BLaER1 treated with 17β-estradiol and CSF1 and Interleukin-3, amounts not matched to agents 10 nM and 100 nM (cell line): ENCODE data around the gene HELZ.
A peak's percentile ranks its signal among the peaks of the same experiment; 100 is the strongest.

Experiments
- H3K27ac ChIP-seq, 11 experiments: shearing (Covaris generic); formaldehyde crosslinking; 2 replicates each; pipeline ENCODE4 v1.8.1; 2022
- H3K27me3 ChIP-seq, 11 experiments: shearing (Covaris generic); formaldehyde crosslinking; 2 replicates each; pipeline ENCODE4 v1.8.1; 2022
- H3K36me3 ChIP-seq, 11 experiments: shearing (Covaris generic); formaldehyde crosslinking; 2 replicates each; pipeline ENCODE4 v1.8.1; 2022
- H3K4me1 ChIP-seq, 10 experiments: shearing (Covaris generic); formaldehyde crosslinking; 2 replicates each; pipeline ENCODE4 v1.8.1; 2022
- H3K4me2 ChIP-seq, 11 experiments: shearing (Covaris generic); formaldehyde crosslinking; 2 replicates each; pipeline ENCODE4 v1.8.1; 2022
- H3K4me3 ChIP-seq, 10 experiments: shearing (Covaris generic); formaldehyde crosslinking; 2 replicates each; pipeline ENCODE4 v1.8.1; 2022
- H3K9ac ChIP-seq, 11 experiments: shearing (Covaris generic); formaldehyde crosslinking; 2 replicates each; pipeline ENCODE4 v1.8.1; 2022
- H3K9me3 ChIP-seq, 11 experiments: shearing (Covaris generic); formaldehyde crosslinking; replicated peaks in 1 of 11; 2 replicates each; pipeline ENCODE4 v1.8.1; 2022
- H4K20me1 ChIP-seq, 11 experiments: shearing (Covaris generic); formaldehyde crosslinking; 2 replicates each; pipeline ENCODE4 v1.8.1; 2022
- Cebpa-rat ChIP-seq, 11 experiments: shearing (Covaris generic); IDR thresholded peaks; 2 replicates each; pipeline ENCODE4 v1.8.1; 2022

HELZ gene

DNA sequence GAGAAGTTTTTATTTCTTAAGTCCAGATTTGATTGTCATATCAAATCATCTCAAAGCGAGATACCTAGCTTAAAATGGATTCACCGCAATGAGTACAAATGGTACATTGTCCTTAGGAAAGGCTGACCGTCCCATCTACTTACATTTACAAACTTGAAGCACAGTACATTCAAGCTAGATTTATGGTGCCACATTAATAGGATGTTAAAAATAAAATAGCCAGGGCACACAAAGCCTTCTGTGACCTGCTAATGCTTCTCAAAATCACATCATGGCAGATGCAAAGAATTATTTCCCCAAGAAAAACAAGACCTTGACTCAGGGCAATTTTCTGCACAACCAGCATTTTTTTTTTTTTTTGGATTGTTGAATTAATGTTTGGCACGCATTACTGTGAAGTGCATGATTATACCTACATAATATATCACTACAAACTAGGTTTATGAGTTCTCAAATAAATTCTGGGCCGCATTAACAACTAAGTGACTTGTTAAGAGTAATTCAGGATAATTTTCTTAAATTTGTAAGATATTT is 175.3 kb downstream of the HELZ start:
- no peaks in the 10 kb centered on the region for H3K27me3 ChIP-seq
- peaks cover 0 to 61% (median 0%) of the 10 kb centered on the region in 11 experiments; a peak in 4 of 22 replicates for H4K20me1 ChIP-seq
- H3K9ac ChIP-seq = no peak overlapping the region
- no peak overlapping the region for H3K4me3 ChIP-seq
- H3K36me3 ChIP-seq = peaks cover 9 to 53% (median 17%) of the 10 kb centered on the region in 11 experiments; a peak in 20 of 22 replicates
- H3K4me1 ChIP-seq = no peaks in the 10 kb centered on the region
- no peaks in the 10 kb centered on the region for H3K9me3 ChIP-seq
- TF ChIP-seq Cebpa-rat (IDR thresholded peaks at IDR 0.05) = no peak
- H3K4me2 ChIP-seq = no peak overlapping the region
- no peak overlapping the region for H3K27ac ChIP-seq

DNA sequence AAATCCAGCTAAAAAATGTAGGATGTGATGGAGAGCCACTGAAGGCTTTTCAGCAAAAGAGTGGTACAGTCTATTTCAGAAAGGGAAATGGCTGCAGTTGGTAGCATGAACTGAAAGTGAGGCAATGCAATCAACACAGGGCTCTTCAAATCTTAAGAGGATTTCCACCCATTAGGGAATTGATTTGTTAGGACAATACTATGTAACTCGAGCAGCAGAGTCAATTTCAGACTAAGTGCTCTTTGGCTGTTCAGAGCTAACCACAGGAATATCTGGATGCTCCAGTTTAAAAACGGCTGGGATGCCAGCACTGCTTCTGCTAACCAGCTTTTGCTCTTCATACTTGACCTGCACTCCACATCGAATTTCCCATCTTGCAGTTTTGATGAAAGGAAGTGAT is 176.0 kb downstream of the HELZ start:
- Histone ChIP-seq H3K27ac (no peak overlapping the region), H3K27me3 (no peaks in the 10 kb centered on the region), H3K9me3 (no peaks in the 10 kb centered on the region), H3K36me3 (peaks cover 9 to 46% (median 14%) of the 10 kb centered on the region in 11 experiments; a peak in 20 of 22 replicates), H3K4me1 (no peaks in the 10 kb centered on the region), H3K4me3 (no peak overlapping the region), H3K9ac (no peak overlapping the region), H4K20me1 (peaks cover 0 to 54% (median 0%) of the 10 kb centered on the region in 11 experiments; a peak in 4 of 22 replicates), H3K4me2 (no peak overlapping the region)
- no peak for TF ChIP-seq Cebpa-rat (IDR thresholded peaks at IDR 0.05)

DNA sequence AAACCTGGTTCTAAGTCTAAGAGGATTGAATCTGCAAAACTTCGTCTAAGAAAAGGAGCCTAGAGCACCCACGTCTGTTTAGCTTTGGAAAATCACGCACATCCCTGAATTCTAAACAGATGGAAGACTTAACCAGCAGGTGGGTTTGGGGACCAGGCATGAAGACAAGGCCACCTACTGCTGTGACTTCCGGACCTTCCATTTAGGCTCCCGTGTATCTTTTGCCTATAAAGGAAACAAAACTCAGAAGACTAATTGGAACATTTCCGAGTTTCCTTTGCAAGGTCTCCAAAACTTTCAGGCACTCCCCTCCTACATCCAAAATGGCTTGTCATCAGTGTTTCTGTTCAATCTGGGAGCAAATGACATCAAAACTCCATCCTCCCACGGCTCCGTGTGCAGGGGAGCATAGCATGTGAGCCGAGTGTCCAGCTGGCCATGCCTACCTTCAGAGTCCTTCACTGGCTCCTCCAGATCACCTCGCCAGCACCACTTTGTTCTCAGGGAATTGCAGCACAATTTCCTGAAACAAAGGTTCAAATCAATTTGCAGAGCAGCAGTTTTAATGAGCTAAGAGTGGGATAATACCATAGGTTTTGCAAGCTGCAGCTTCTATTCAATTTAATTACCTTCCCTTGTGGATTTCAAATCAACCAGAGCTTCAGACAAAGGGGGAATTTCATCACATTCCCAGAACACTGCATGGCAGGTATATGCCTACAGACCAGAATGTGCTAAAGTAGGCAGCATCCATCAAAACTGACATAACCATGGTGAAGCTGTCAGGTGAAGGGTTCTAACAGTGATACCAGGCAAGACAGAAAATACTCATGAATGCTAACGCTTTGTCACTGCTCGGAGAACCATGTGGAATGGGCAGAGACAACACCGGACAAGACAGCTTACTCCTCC is 177.2 kb downstream of the HELZ start:
- Histone ChIP-seq H3K27ac (no peak overlapping the region), H3K4me1 (no peaks in the 10 kb centered on the region), H3K4me3 (no peak overlapping the region), H3K9me3 (no peaks in the 10 kb centered on the region), H3K36me3 (peaks cover 6 to 34% (median 9%) of the 10 kb centered on the region in 11 experiments; a peak in 19 of 22 replicates), H3K9ac (no peak overlapping the region), H3K27me3 (no peaks in the 10 kb centered on the region), H4K20me1 (peaks cover 0 to 45% (median 0%) of the 10 kb centered on the region in 11 experiments; a peak in 4 of 22 replicates), H3K4me2 (no peak overlapping the region)
- TF ChIP-seq Cebpa-rat (IDR thresholded peaks at IDR 0.05) = no peak

DNA sequence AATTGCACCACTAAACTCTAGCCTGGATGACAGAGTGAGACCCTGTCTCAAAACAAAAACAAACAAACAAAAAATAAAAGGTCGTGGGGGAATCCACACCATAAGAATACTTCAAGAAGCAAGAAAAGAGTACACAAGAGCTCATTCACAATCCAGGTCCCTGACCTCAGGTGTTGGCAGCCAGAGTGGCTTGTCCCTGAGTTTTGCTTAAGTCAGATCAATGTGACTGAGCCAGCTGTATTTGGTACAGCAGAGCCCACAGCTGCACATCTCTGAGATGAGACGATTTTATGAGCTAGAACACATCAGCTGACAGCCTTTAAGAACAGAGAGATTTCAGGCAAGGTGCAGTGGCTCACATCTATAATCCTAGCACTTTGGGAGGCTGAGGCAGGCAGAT is 178.3 kb downstream of the HELZ start:
- Histone ChIP-seq H3K36me3 (peaks cover 0 to 23% (median 0%) of the 10 kb centered on the region in 11 experiments; a peak in 5 of 22 replicates), H3K4me2 (no peak overlapping the region), H3K9ac (no peak overlapping the region), H3K4me1 (no peaks in the 10 kb centered on the region), H3K27ac (no peak overlapping the region), H3K4me3 (no peak overlapping the region), H3K27me3 (no peaks in the 10 kb centered on the region), H3K9me3 (no peaks in the 10 kb centered on the region), H4K20me1 (peaks cover 0 to 36% (median 0%) of the 10 kb centered on the region in 11 experiments; a peak in 4 of 22 replicates)
- no peak for TF ChIP-seq Cebpa-rat (IDR thresholded peaks at IDR 0.05)

DNA sequence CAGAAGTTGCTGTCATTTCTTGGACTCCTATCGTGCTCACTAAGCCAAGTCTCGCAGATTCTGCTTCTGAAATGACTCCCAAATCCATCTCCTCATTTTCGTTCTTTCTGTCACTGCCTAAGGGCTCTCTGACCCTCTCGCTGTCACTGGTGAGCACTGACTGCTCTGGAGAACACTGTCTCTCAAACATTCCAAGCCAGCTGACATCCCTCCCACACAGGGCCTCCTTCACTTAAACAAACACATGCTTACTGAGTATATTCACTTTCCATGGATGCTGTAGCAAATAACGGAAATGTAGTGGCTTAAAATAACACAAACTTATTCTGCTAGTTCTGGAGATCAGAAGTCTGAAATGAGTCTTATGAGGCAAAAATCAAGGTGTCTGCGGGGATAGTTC is 181.9 kb downstream of the HELZ start:
- Histone ChIP-seq H3K9ac (no peak overlapping the region), H3K27me3 (no peaks in the 10 kb centered on the region), H3K27ac (no peak overlapping the region), H3K4me3 (no peak overlapping the region), H3K4me2 (no peak overlapping the region), H3K4me1 (no peaks in the 10 kb centered on the region), H4K20me1 (peaks cover 0 to 4% (median 0%) of the 10 kb centered on the region in 11 experiments; a peak in 1 of 22 replicates), H3K9me3 (no peaks in the 10 kb centered on the region), H3K36me3 (peaks cover 0 to 6% (median 0%) of the 10 kb centered on the region in 11 experiments; a peak in 1 of 22 replicates)
- TF ChIP-seq Cebpa-rat (IDR thresholded peaks at IDR 0.05) = no peak

DNA sequence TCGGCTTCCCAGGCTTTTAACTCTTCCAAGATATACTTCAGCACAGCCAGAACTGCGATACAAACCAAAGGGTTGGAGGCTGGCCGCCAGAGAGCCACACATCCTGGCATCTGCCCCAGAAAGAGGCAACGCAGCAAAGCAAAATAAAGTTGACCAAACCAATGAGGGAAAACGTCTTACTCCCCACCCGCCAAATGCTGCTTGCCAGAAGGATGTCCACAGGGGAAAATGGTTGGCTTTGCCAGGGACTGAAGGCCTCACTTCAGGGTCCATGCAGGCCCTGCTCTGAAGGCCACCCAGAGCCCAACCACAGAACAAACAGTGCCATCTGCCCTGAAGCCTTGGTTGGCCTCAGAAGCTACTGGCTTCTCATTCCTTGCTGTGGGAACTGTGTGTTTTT is 185.6 kb downstream of the HELZ start:
- H3K4me2 ChIP-seq = no peak overlapping the region
- peaks cover 0 to 14% (median 6%) of the 10 kb centered on the region in 11 experiments; a peak in 10 of 22 replicates for H3K9me3 ChIP-seq
- H3K4me3 ChIP-seq = no peak overlapping the region
- peaks cover 0 to 22% (median 16%) of the 10 kb centered on the region in 10 experiments; a peak in 16 of 20 replicates for H3K4me1 ChIP-seq
- peaks cover 0 to 5% (median 0%) of the 10 kb centered on the region in 11 experiments; a peak in 1 of 22 replicates for H3K36me3 ChIP-seq
- no peak overlapping the region for H3K27ac ChIP-seq
- no peak for TF ChIP-seq Cebpa-rat (IDR thresholded peaks at IDR 0.05)
- no peaks in the 10 kb centered on the region for H4K20me1 ChIP-seq
- H3K27me3 ChIP-seq = no peaks in the 10 kb centered on the region
- no peak overlapping the region for H3K9ac ChIP-seq

DNA sequence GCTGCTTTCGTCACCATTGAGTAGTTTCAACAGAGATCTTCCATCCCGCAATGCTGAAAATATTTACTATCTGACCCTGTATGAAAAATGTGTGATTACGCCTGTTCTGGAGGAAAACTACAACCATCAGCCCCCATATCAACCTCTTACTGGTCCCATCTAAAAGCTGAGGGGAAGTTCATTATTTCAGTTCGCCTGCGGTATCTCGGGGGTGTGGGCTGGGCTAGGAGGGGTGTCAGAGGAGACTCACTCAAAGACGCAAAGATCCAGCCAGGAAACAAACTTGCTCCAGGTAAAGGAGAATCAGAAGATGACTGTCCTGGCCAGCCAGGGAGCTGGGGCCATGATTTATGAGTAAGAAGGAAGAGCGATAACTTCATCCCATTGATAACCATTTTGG is 187.0 kb downstream of the HELZ start:
- TF ChIP-seq Cebpa-rat (IDR thresholded peaks at IDR 0.05) = no peak

DNA sequence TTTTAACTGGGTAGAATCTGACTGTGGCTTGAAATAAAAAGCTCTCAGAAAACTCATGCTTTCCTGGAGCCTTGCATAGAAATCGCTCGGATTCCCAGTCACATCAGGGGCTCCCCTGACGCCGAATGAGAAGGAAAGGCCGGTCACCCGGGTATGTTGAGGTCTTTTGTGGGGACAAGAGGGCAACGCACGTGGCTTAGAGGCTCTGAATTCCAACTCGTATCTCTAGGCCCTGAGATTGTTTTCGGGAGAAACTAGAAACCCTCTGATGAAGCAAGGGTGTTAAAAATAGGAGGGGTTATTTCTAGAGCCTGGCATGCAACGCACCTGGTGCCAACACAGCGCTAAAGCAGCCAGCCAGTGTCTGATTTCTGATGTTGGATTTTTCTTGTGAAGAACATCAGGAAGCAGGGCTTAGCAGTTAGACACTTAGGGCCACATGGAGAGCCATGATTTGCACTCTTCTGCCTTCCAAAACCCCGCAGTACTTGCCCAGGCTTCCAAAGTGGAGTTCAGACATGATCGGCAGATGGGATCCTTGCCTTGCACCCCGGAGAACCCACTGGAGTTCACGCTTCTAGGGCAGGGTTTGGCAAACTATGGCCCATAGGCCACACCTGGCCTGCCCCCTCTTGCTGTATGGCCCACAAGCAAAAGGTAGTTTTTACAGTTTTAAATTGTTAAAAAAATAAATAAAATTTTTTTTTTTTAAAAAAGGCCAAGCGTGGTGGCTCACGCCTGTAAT is 188.1 kb downstream of the HELZ start:
- H3K27me3 ChIP-seq = no peaks in the 10 kb centered on the region
- H3K9me3 ChIP-seq = peaks cover 0 to 14% (median 6%) of the 10 kb centered on the region in 11 experiments; a peak in 10 of 22 replicates
- peaks cover 0 to 5% (median 0%) of the 10 kb centered on the region in 11 experiments; a peak in 1 of 22 replicates for H3K36me3 ChIP-seq
- H3K4me2 ChIP-seq = peak overlapping the region in 9 of 11 experiments; percentile 26 to 72 (median 60); a peak in 17 of 22 replicates
- no peaks in the 10 kb centered on the region for H4K20me1 ChIP-seq
- TF ChIP-seq Cebpa-rat (IDR thresholded peaks at IDR 0.05) = no peak
- peak overlapping the region in 2 of 11 experiments; percentile 25 to 32; a peak in 3 of 22 replicates for H3K27ac ChIP-seq
- H3K9ac ChIP-seq = 0 out of 22 replicates have a peak overlapping the region, but pooled peaks of 1 of the 11 experiments have one; percentile 15
- H3K4me3 ChIP-seq = no peak overlapping the region
- peaks cover 0 to 23% (median 16%) of the 10 kb centered on the region in 10 experiments; a peak in 16 of 20 replicates for H3K4me1 ChIP-seq

More for the DNA sequence above, 187.0 kb downstream of the HELZ start:
- no peak overlapping the region for H3K9ac ChIP-seq
- no peak overlapping the region for H3K27ac ChIP-seq
- H3K9me3 ChIP-seq = peaks cover 0 to 14% (median 6%) of the 10 kb centered on the region in 11 experiments; a peak in 10 of 22 replicates
- H3K27me3 ChIP-seq = no peaks in the 10 kb centered on the region
- H4K20me1 ChIP-seq = no peaks in the 10 kb centered on the region
- peaks cover 0 to 23% (median 16%) of the 10 kb centered on the region in 10 experiments; a peak in 16 of 20 replicates for H3K4me1 ChIP-seq
- no peak overlapping the region for H3K4me3 ChIP-seq
- H3K36me3 ChIP-seq = peaks cover 0 to 5% (median 0%) of the 10 kb centered on the region in 11 experiments; a peak in 1 of 22 replicates
- no peak overlapping the region for H3K4me2 ChIP-seq
